OCI-LY7 (cell line): ENCODE data around the gene PSMD13.

Experiments
- CTCF ChIP-seq: fragments of 200-600 bp; sonication (generic); conservative IDR thresholded peaks from 2 replicates; pipeline ENCODE4 v1.5.1; 2014; ENCODE audit warnings: mild to moderate bottlenecking, antibody characterized with exemption, low read length, moderate library complexity, mixed read lengths
- EZH2phosphoT487 ChIP-seq: fragments of 200-600 bp; sonication (generic); IDR thresholded peaks from 2 replicates; pipeline ENCODE4 v1.6.1; 2018; ENCODE audit warnings: low read depth, borderline replicate concordance, mild to moderate bottlenecking, mixed run types, antibody characterized with exemption, low read length, moderate library complexity, mixed read lengths

- TF ChIP-seq CTCF (no peak), EZH2phosphoT487 (no peak)
These were observed 59.6 kb downstream of the PSMD13 start for GRCh38 chr11:296171-297050.
